Uterus (tissue), 4 donors: ENCODE results near the gene SLC43A3. TPM values are rescaled to one million over a fixed set of nuclear protein-coding genes. Genes with fewer than 3 reads are reported as not detected.
"Not testable (repeated sequence)": the region's sequence is repeated elsewhere in the genome, so short reads cannot be mapped to it uniquely, and the experiment has no call there.

Source experiments
- DNase-seq, 2 donors: peaks; one replicate each; pipeline ENCODE4 v3.0.0-alpha.2; 2019 to 2020
- H3K27ac ChIP-seq, 2 donors: fragments of 200-600 bp; sonication (generic); 1 replicate in 1 of 2; 2 replicates in 1 of 2; pipeline ENCODE4 v1.5.1; 2016 to 2018
- H3K27me3 ChIP-seq, 2 donors: fragments of 200-600 bp; sonication (generic); one replicate each; pipeline ENCODE4 v1.5.1; 2018 to 2019; ENCODE audit warnings: control low read depth in 1 of 2
- H3K36me3 ChIP-seq, 2 donors: fragments of 200-600 bp; sonication (generic); one replicate each; pipeline ENCODE4 v1.5.1; 2019; ENCODE audit warnings: control low read depth in 1 of 2
- H3K4me1 ChIP-seq, 2 donors: fragments of 200-600 bp; sonication (generic); one replicate each; pipeline ENCODE4 v1.5.1; 2018 to 2019; ENCODE audit warnings: control low read depth in 1 of 2
- H3K4me3 ChIP-seq, 2 donors: fragments of 200-600 bp; sonication (generic); 1 replicate in 1 of 2; 2 replicates in 1 of 2; pipeline ENCODE4 v1.5.1; 2018 to 2019; ENCODE audit warnings: mild to moderate bottlenecking in 1 of 2
- H3K9me3 ChIP-seq, 2 donors: fragments of 200-600 bp; sonication (generic); one replicate each; pipeline ENCODE4 v1.5.1; 2019; ENCODE audit warnings: control low read depth in 1 of 2
- CTCF ChIP-seq, 4 experiments: fragments of 200-600 bp in 2 of 4; fragments of 450-650 bp in 2 of 4; sonication (generic) in 2 of 4; IDR thresholded peaks; one replicate each; pipeline ENCODE4 v1.5.1; 2016 to 2019; ENCODE audit warnings: antibody characterized with exemption in 4 of 4, mild to moderate bottlenecking in 2 of 4, moderate library complexity in 1 of 4
- POLR2A ChIP-seq, 2 donors: fragments of 450-650 bp; IDR thresholded peaks; one replicate each; pipeline ENCODE4 v1.6.1; 2016; ENCODE audit warnings: antibody characterized with exemption in 2 of 2, mild to moderate bottlenecking in 1 of 2, moderate library complexity in 1 of 2
- intact Hi-C: fragments of 100-400 bp; cut with DNase I; formaldehyde crosslinking; loops from one replicate; pipeline ENCODE4 v1.15.1; 2023; ENCODE audit warnings: low total_unique reads
- total RNA-seq, 4 donors: library from RNA; depleted of rRNA in 3 of 4; stranded (reverse); fragments of >200 nt in 3 of 4; gene quantifications; one replicate each; pipeline versions ENCODE4 v1.1.0 to v1.2.4, GENCODE V29; 2014 to 2023
- donor health status: DM: yes; HTN: yes; CAD: no.

The SLC43A3 gene
- total RNA-seq, 4 donors from 2014 or later: 44.1 to 333 (median 102) TPM

- Histone ChIP-seq H3K9me3 (no peaks in the 10 kb centered on the region), H3K27me3 (no peaks in the 10 kb centered on the region), H3K4me3 (no peak overlapping the region), H3K36me3 (no peaks in the 10 kb centered on the region), H3K4me1 (no peaks in the 10 kb centered on the region), H3K27ac (no peak overlapping the region)
- intact Hi-C loops: no loop called here
- no peak for DNase-seq
- TF ChIP-seq POLR2A (IDR thresholded peaks at IDR 0.05) (no peak), CTCF (IDR thresholded peaks at IDR 0.05) (no peak)
Observed at GRCh38 chr11:57368106-57368844, 58.6 kb downstream of the SLC43A3 start.

GRCh38 chr11:57364851-57365660 is 61.9 kb downstream of the SLC43A3 start:
- Histone ChIP-seq H3K4me3 (no peak overlapping the region), H3K4me1 (no peaks in the 10 kb centered on the region), H3K9me3 (no peaks in the 10 kb centered on the region), H3K27me3 (no peaks in the 10 kb centered on the region), H3K27ac (no peak overlapping the region), H3K36me3 (no peaks in the 10 kb centered on the region)
- no peak for DNase-seq
- no peak for TF ChIP-seq CTCF (IDR thresholded peaks at IDR 0.05)
- TF ChIP-seq POLR2A (IDR thresholded peaks at IDR 0.05): no peak
- intact Hi-C loops: no loop called here

GRCh38 chr11:57363131-57364080 is 63.5 kb downstream of the SLC43A3 start:
- no peaks in the 10 kb centered on the region for H3K36me3 ChIP-seq
- intact Hi-C loops: no loop called here
- H3K4me3 ChIP-seq: no peak overlapping the region
- H3K27ac ChIP-seq: no peak overlapping the region
- TF ChIP-seq CTCF (IDR thresholded peaks at IDR 0.05) (no peak), POLR2A (IDR thresholded peaks at IDR 0.05) (no peak)
- no peaks in the 10 kb centered on the region for H3K9me3 ChIP-seq
- no peak for DNase-seq
- H3K4me1 ChIP-seq: no peaks in the 10 kb centered on the region
- no peaks in the 10 kb centered on the region for H3K27me3 ChIP-seq

- intact Hi-C loops: no loop called here
Observed at GRCh38 chr11:57361926-57362325, 65.0 kb downstream of the SLC43A3 start.

GRCh38 chr11:57361420-57361819 is 65.5 kb downstream of the SLC43A3 start:
- intact Hi-C loops, H3K27ac ChIP-seq, H3K27me3 ChIP-seq, DNase-seq, H3K36me3 ChIP-seq, H3K4me3 ChIP-seq, H3K4me1 ChIP-seq, H3K9me3 ChIP-seq: not testable (repeated sequence)

More at GRCh38 chr11:57361926-57362325, 65.0 kb downstream of the SLC43A3 start:
- H3K36me3 ChIP-seq: no peaks in the 10 kb centered on the region
- TF ChIP-seq POLR2A (IDR thresholded peaks at IDR 0.05) (no peak), CTCF (IDR thresholded peaks at IDR 0.05) (no peak)
- no peaks in the 10 kb centered on the region for H3K4me1 ChIP-seq
- no peaks in the 10 kb centered on the region for H3K9me3 ChIP-seq
- DNase-seq: no peak
- no peaks in the 10 kb centered on the region for H3K27me3 ChIP-seq
- no peak overlapping the region for H3K27ac ChIP-seq
- H3K4me3 ChIP-seq: no peak overlapping the region
